Measurements from ENCODE around the gene DLGAP1.

The DLGAP1 gene

GRCh38 chr18:3455907-3456685, 999.0 kb downstream of the DLGAP1 start:
- H3K4me3 ChIP-seq (ENCODE audit: low read depth, low read length), result peak overlapping the region; percentile 16
- TF ChIP-seq CTCF (IDR thresholded peaks at IDR 0.05; ENCODE audit: low read depth, low read length), result no peak
- TF ChIP-seq MYC (IDR thresholded peaks at IDR 0.05; ENCODE audit: low read depth, low read length), result no peak
- TF ChIP-seq MAX (IDR thresholded peaks at IDR 0.05; ENCODE audit: low read depth, low read length), result no peak
- no peak for TF ChIP-seq POLR2A (IDR thresholded peaks at IDR 0.05; ENCODE audit: extremely low read depth, insufficient read length)
- no peak for DNase-seq (ENCODE audit: low read depth)

GRCh38 chr18:3455090-3455635, 999.9 kb downstream of the DLGAP1 start:
- no peak for DNase-seq (ENCODE audit: low read depth)
- peak overlapping the region; percentile 58 for H3K4me3 ChIP-seq (ENCODE audit: low read depth, low read length)
- TF ChIP-seq POLR2A (IDR thresholded peaks at IDR 0.05; ENCODE audit: extremely low read depth, insufficient read length) (no peak), MYC (IDR thresholded peaks at IDR 0.05; ENCODE audit: low read depth, low read length) (no peak), CTCF (IDR thresholded peaks at IDR 0.05; ENCODE audit: low read depth, low read length) (no peak), MAX (IDR thresholded peaks at IDR 0.05; ENCODE audit: low read depth, low read length) (no peak)

- TF ChIP-seq CTCF (IDR thresholded peaks at IDR 0.05; ENCODE audit: low read depth, low read length), result peak; percentile 59
- TF ChIP-seq POLR2A (IDR thresholded peaks at IDR 0.05; ENCODE audit: extremely low read depth, insufficient read length), result no peak
- no peak for TF ChIP-seq MAX (IDR thresholded peaks at IDR 0.05; ENCODE audit: low read depth, low read length)
- no peak for TF ChIP-seq MYC (IDR thresholded peaks at IDR 0.05; ENCODE audit: low read depth, low read length)
- DNase-seq (ENCODE audit: low read depth), result peak; percentile 68
These were observed 1000.6 kb downstream of the DLGAP1 start for GRCh38 chr18:3454365-3455089.

GRCh38 chr18:3453540-3454364, 1001.4 kb downstream of the DLGAP1 start:
- DNase-seq (ENCODE audit: low read depth), result peak; percentile 67
- TF ChIP-seq MAX (IDR thresholded peaks at IDR 0.05; ENCODE audit: low read depth, low read length) (peak; percentile 62), CTCF (IDR thresholded peaks at IDR 0.05; ENCODE audit: low read depth, low read length) (no peak)
- H3K4me3 ChIP-seq (ENCODE audit: low read depth, low read length), result peak overlapping the region; percentile 58

More at GRCh38 chr18:3454365-3455089, 1000.6 kb downstream of the DLGAP1 start:
- H3K4me3 ChIP-seq (ENCODE audit: low read depth, low read length), result peak overlapping the region; percentile 58

GRCh38 chr18:3452750-3453539, 1002.2 kb downstream of the DLGAP1 start:
- no peak for DNase-seq (ENCODE audit: low read depth)
- TF ChIP-seq CTCF (IDR thresholded peaks at IDR 0.05; ENCODE audit: low read depth, low read length) (no peak), MAX (IDR thresholded peaks at IDR 0.05; ENCODE audit: low read depth, low read length) (no peak), POLR2A (IDR thresholded peaks at IDR 0.05; ENCODE audit: extremely low read depth, insufficient read length) (no peak), MYC (IDR thresholded peaks at IDR 0.05; ENCODE audit: low read depth, low read length) (no peak)
- H3K4me3 ChIP-seq (ENCODE audit: low read depth, low read length), result peak overlapping the region; percentile 100

All from NB4 (cell line).